ENCODE results near the gene ADCY2. TPM values are rescaled to one million over a fixed set of nuclear protein-coding genes. Genes with fewer than 3 reads are reported as not detected.
"Not testable (repeated sequence)": the region's sequence is repeated elsewhere in the genome, so short reads cannot be mapped to it uniquely, and the experiment has no call there.

ADCY2 gene
- total RNA-seq, 1 donor from 2014 or later, result 1.5 TPM

DNA sequence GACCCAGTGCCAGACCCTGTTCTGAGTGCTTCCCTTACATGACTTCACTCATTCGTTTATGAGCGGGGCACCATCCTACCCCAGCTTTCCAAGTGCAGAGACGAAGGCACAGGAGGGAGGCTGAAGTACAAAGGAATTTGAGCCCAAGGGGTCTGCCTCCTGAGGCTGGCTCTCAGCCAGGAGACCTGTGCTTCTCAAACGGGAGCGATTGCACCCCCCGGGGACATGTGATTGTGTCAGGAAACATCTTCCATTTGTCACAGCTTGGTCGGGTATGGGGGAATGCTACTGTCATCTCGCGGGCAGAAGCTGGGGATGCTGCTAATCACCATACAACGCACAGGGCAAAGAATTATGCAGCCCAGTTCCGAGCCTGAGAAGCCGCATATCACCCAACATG is 23.9 kb downstream of the ADCY2 start:
- H3K4me3 Mint-ChIP-seq (ENCODE audit: unreplicated experiment), result no peak overlapping the region
- no peaks in the 10 kb centered on the region for H3K36me3 Mint-ChIP-seq (ENCODE audit: low read depth, unreplicated experiment)
- H3K9me3 Mint-ChIP-seq (ENCODE audit: unreplicated experiment), result no peaks in the 10 kb centered on the region
- TF ChIP-seq, protein P1, sequence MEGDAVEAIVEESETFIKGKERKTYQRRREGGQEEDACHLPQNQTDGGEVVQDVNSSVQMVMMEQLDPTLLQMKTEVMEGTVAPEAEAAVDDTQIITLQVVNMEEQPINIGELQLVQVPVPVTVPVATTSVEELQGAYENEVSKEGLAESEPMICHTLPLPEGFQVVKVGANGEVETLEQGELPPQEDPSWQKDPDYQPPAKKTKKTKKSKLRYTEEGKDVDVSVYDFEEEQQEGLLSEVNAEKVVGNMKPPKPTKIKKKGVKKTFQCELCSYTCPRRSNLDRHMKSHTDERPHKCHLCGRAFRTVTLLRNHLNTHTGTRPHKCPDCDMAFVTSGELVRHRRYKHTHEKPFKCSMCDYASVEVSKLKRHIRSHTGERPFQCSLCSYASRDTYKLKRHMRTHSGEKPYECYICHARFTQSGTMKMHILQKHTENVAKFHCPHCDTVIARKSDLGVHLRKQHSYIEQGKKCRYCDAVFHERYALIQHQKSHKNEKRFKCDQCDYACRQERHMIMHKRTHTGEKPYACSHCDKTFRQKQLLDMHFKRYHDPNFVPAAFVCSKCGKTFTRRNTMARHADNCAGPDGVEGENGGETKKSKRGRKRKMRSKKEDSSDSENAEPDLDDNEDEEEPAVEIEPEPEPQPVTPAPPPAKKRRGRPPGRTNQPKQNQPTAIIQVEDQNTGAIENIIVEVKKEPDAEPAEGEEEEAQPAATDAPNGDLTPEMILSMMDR (IDR thresholded peaks at IDR 0.05; ENCODE audit: unreplicated experiment), result no peak
- DNase-seq (ENCODE audit: low spot score), result no peak
- H3K27ac Mint-ChIP-seq (ENCODE audit: unreplicated experiment), result no peak overlapping the region
- peaks cover 3% of the 10 kb centered on the region for H3K27me3 Mint-ChIP-seq (ENCODE audit: unreplicated experiment)
- H3K4me1 Mint-ChIP-seq (ENCODE audit: unreplicated experiment), result peaks cover 6% of the 10 kb centered on the region

DNA sequence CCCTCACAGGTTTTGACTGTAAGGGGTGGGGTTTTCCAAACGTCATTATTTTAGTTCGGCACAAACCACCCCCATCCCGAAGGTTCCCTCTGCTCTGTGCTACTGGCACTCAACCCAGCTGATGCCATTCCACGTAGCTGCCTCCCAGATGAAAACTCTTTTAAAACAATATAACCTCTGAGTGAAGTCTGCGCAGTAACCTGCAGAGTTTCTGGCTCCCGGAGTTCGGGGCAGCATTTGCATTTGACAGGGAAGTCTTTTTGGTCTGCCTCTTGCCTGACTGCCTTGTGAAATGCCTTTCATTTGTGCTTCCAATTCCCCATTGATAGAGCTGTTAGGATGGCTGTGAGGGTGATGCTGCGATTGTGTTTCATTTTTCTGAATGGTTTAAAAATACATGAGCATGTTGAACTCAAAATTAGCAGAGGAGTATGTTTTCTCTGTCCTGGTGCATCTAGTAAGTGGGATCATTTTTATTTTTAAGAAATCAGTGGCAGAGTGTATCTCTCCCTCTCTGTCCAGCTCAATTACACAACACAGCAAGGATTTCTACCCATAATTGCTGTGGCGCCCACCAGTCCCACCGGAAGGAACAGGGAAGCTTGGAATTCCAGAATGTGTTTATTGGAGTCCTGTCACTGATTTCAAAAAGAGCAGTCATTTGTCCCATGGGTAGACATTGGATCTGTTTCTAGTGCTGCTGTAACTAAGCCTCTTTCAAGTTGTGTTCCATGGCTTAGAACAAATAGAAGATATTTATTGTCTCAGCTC is 24.8 kb downstream of the ADCY2 start:
- no peak overlapping the region for H3K4me3 Mint-ChIP-seq (ENCODE audit: unreplicated experiment)

DNA sequence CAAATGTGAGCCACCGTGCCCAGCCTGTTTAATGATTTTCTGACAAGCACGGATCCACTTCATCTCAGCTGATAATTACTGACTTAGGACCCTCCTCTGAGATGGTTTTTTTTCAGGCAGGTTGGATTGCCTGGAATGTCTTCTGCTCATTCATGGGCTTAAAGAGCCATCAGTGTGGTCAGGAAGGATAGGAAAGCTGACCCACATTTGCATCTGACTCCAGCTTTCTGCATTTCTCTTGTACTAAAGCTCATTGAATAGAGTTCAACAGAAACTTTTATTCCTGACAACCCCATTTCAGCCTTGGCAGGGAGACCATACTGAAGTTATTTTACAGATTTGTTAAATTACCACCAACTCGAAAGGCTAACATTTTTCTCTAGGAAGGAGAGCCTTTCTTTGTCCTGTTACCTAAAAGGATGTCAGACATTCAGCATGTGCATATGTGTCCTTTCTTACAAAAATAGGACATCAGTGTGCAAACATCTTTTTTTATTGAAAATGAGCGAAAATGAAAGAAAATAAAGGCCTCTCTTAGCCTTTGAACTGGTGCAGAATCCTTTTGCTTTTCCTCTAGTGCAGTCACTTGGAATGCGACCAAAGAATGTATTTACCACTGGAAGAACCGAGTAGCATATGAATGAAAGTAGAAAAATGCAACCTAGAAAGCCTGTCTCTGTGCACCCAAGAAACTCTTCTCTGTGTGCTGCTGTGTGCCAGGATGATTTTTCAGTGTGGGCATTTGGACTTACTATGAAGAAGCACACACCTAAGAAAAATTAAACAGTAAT is 26.6 kb downstream of the ADCY2 start:
- Mint-ChIP-seq H3K27ac (ENCODE audit: unreplicated experiment) (no peak overlapping the region), H3K4me1 (ENCODE audit: unreplicated experiment) (peaks cover 6% of the 10 kb centered on the region), H3K36me3 (ENCODE audit: low read depth, unreplicated experiment) (no peaks in the 10 kb centered on the region), H3K27me3 (ENCODE audit: unreplicated experiment) (peaks cover 2% of the 10 kb centered on the region), H3K4me3 (ENCODE audit: unreplicated experiment) (no peak overlapping the region), H3K9me3 (ENCODE audit: unreplicated experiment) (no peaks in the 10 kb centered on the region)
- DNase-seq (ENCODE audit: low spot score), result no peak
- TF ChIP-seq, protein P1 (IDR thresholded peaks at IDR 0.05; ENCODE audit: unreplicated experiment), result no peak

More for the DNA sequence above, 24.8 kb downstream of the ADCY2 start:
- Mint-ChIP-seq H3K36me3 (ENCODE audit: low read depth, unreplicated experiment) (no peaks in the 10 kb centered on the region), H3K27ac (ENCODE audit: unreplicated experiment) (no peak overlapping the region), H3K4me1 (ENCODE audit: unreplicated experiment) (peaks cover 6% of the 10 kb centered on the region), H3K27me3 (ENCODE audit: unreplicated experiment) (peaks cover 3% of the 10 kb centered on the region), H3K9me3 (ENCODE audit: unreplicated experiment) (no peaks in the 10 kb centered on the region)
- no peak for DNase-seq (ENCODE audit: low spot score)
- TF ChIP-seq, protein P1 (IDR thresholded peaks at IDR 0.05; ENCODE audit: unreplicated experiment), result no peak

DNA sequence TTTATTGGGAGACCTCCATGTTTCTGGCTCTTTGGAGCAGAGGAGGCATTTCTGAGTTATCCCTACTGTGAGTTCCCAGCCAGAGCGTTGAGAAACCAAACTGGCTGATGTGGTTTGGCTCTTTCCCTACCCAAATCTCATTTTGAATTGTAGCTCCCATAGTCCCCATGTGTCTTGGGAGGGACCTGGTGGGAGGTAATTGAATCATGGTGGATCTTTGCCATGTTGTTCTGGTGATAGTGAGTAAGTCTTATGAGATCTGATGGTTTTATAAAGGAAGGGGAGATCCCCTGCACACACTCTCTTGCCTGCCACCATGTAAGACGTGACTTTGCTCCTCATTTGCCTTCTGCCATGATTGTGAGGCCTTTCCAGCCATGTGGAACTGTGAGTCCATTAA is 27.3 kb downstream of the ADCY2 start:
- H3K36me3 Mint-ChIP-seq (ENCODE audit: low read depth, unreplicated experiment); H3K4me3 Mint-ChIP-seq (ENCODE audit: unreplicated experiment); DNase-seq (ENCODE audit: low spot score); H3K4me1 Mint-ChIP-seq (ENCODE audit: unreplicated experiment); H3K9me3 Mint-ChIP-seq (ENCODE audit: unreplicated experiment); H3K27ac Mint-ChIP-seq (ENCODE audit: unreplicated experiment); H3K27me3 Mint-ChIP-seq (ENCODE audit: unreplicated experiment): not testable (repeated sequence)

DNA sequence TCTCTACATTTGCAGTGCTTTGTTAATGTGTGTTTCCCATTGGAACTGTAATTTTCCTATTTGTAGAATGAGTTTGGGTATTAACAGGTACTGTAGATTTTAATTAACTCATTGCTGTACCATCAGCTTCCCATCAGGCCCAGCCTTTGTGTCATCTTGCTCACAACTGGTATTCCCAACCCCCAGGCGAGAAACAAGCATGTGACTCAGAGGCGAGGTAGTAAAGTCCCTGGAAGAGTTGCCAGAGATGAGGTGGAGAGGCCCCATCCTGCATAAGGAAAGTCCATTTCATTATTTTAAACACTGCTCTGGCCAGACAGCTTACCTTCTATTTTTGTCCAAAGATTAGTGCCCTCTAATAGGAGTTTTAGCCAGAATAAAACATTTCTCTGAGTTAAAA is 29.9 kb downstream of the ADCY2 start:
- Mint-ChIP-seq H3K4me1 (ENCODE audit: unreplicated experiment) (peaks cover 3% of the 10 kb centered on the region), H3K27ac (ENCODE audit: unreplicated experiment) (no peak overlapping the region), H3K36me3 (ENCODE audit: low read depth, unreplicated experiment) (no peaks in the 10 kb centered on the region), H3K9me3 (ENCODE audit: unreplicated experiment) (no peaks in the 10 kb centered on the region), H3K4me3 (ENCODE audit: unreplicated experiment) (no peak overlapping the region), H3K27me3 (ENCODE audit: unreplicated experiment) (peaks cover 2% of the 10 kb centered on the region)
- DNase-seq (ENCODE audit: low spot score), result no peak
- TF ChIP-seq, protein P1 (IDR thresholded peaks at IDR 0.05; ENCODE audit: unreplicated experiment), result no peak

Data from endothelial cell (in vitro differentiated cells).